ENCODE measurements around the gene BSCL2.
A peak's percentile ranks its signal among the peaks of the same experiment; 100 is the strongest.
"Not testable (repeated sequence)": the region's sequence is repeated elsewhere in the genome, so short reads cannot be mapped to it uniquely, and the experiment has no call there.

The BSCL2 gene

GRCh38 chr11:62656796-62657429 lies 50.3 kb downstream of the BSCL2 start:
- no peak for DNase-seq (ENCODE audit: low read depth in 2 of 2)

- DNase-seq (ENCODE audit: low read depth in 2 of 2) = no peak
Measured at GRCh38 chr11:62654297-62654696, 52.9 kb downstream of the BSCL2 start.

GRCh38 chr11:62652161-62653006 lies 54.8 kb downstream of the BSCL2 start:
- no peak for DNase-seq (ENCODE audit: low read depth in 2 of 2)

GRCh38 chr11:62650283-62650682 lies 56.9 kb downstream of the BSCL2 start:
- DNase-seq (ENCODE audit: low read depth in 2 of 2) = not testable (repeated sequence)

GRCh38 chr11:62649486-62649885 lies 57.7 kb downstream of the BSCL2 start:
- DNase-seq (ENCODE audit: low read depth in 2 of 2) = no peak

GRCh38 chr11:62648967-62649364 lies 58.3 kb downstream of the BSCL2 start:
- no peak for DNase-seq (ENCODE audit: low read depth in 2 of 2)

- DNase-seq (ENCODE audit: low read depth in 2 of 2) = no peak
Measured at GRCh38 chr11:62648185-62648966, 58.8 kb downstream of the BSCL2 start.

- DNase-seq (ENCODE audit: low read depth in 2 of 2) = no peak
Measured at GRCh38 chr11:62647609-62648005, 59.6 kb downstream of the BSCL2 start.

- no peak for DNase-seq (ENCODE audit: low read depth in 2 of 2)
Measured at GRCh38 chr11:62646825-62647608, 60.2 kb downstream of the BSCL2 start.

- DNase-seq (ENCODE audit: low read depth in 2 of 2) = peak; percentile 99 to 100
Measured at GRCh38 chr11:62645946-62646824, 61.0 kb downstream of the BSCL2 start, which contains the start of gene GANAB. Gene GANAB (minus strand): TSS chr11:62646613. CDS start chr11:62646599, 14 bp downstream.

GRCh38 chr11:62645671-62645945 lies 61.6 kb downstream of the BSCL2 start:
- DNase-seq (ENCODE audit: low read depth in 2 of 2) = no peak

GRCh38 chr11:62644220-62644619 lies 63.0 kb downstream of the BSCL2 start:
- no peak for DNase-seq (ENCODE audit: low read depth in 2 of 2)

All from stimulated activated CD4-positive, alpha-beta T cell treated with anti-CD3 and anti-CD28 coated beads, Interleukin-4, amount 100 ng/mL, for 48 hours (primary cell).